Memory B cell (primary cell): ENCODE measurements around the gene PTPRK.

Experiments
- ATAC-seq: fragments of 150-1000 bp; cut with Tn5 transposase; 2 replicates; pipeline ENCODE4 v1.10.0; 2021; ENCODE audit warnings: low read depth, mild to moderate bottlenecking, moderate library complexity
- DNase-seq, 2 donors: peaks; one replicate each; pipeline ENCODE4 v3.0.0; 2022; ENCODE audit warnings: low spot score in 2 of 2
- H3K27ac Mint-ChIP-seq: one replicate; pipeline ENCODE4 v1.8.0; 2022; ENCODE audit warnings: mild to moderate bottlenecking, moderate library complexity, mixed read lengths
- H3K27me3 Mint-ChIP-seq: one replicate; pipeline ENCODE4 v1.8.0; 2022; ENCODE audit warnings: mixed read lengths
- H3K36me3 Mint-ChIP-seq: one replicate; pipeline ENCODE4 v1.8.0; 2022; ENCODE audit warnings: mild to moderate bottlenecking, mixed read lengths
- H3K4me1 Mint-ChIP-seq: one replicate; pipeline ENCODE4 v1.8.0; 2022; ENCODE audit warnings: mixed read lengths
- H3K4me3 Mint-ChIP-seq: one replicate; pipeline ENCODE4 v1.8.0; 2022; ENCODE audit warnings: mild to moderate bottlenecking, moderate library complexity, mixed read lengths
- H3K9me3 Mint-ChIP-seq: one replicate; pipeline ENCODE4 v1.8.0; 2022; ENCODE audit warnings: mixed read lengths

PTPRK gene

DNA sequence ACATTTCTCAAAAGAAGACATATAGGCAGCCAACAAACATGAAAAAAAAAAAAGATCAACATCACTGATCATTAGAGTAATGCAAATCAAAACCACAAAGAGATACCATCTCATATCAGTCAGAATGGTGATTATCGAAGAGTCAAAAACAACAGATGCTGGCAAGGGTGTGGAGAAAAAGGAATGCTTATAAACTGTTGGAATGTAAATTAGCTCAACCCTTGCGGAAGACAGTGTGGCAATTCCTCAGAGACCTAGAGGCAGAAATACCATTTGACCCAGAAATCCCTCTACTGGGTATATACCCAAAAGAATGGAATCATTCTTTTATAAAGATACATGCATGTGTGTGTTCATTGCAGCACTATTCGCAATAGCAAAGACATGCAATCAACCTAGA, 315.8 kb downstream of the PTPRK start:
- Mint-ChIP-seq H3K4me3 (no peak overlapping the region), H3K9me3 (peaks cover 5% of the 10 kb centered on the region), H3K36me3 (peaks cover 6% of the 10 kb centered on the region), H3K4me1 (peaks cover 13% of the 10 kb centered on the region), H3K27ac (no peak overlapping the region), H3K27me3 (no peaks in the 10 kb centered on the region)
- no peak for DNase-seq
- ATAC-seq, result no peak

DNA sequence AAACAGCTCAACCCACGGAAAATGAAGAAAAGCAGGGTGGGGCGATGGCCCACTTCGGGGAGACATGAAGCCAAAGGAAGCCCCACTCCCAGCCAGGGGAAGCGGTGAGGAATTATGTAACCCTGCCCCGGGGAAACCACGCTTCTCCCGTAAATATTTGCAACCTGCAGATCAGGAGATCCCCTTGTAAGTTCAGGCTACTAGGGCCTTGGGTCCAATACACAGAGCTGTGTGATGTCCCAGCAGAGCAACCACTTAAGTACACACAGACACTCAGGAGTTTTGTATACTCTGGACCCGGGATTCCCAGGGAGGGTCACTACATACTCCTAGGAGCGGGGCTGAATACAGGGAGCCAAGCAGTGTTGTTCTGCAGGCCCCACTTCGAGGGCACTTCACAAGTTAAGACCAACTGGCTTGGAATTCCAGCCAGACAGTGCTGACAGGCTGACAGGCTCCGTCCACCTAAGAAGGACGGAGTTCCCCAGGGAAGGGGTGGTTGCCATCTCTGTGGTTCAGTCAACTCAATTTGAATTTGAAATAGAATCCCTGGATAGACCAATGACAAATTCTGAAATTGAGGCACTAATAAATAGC, 318.1 kb downstream of the PTPRK start:
- H3K4me1 Mint-ChIP-seq, result peaks cover 12% of the 10 kb centered on the region
- DNase-seq (no peak), ATAC-seq (no peak)
- no peak overlapping the region for H3K4me3 Mint-ChIP-seq
- H3K27me3 Mint-ChIP-seq, result no peaks in the 10 kb centered on the region
- no peak overlapping the region for H3K27ac Mint-ChIP-seq
- peaks cover 6% of the 10 kb centered on the region for H3K36me3 Mint-ChIP-seq
- peaks cover 5% of the 10 kb centered on the region for H3K9me3 Mint-ChIP-seq

GRCh38 chr6:128200789-128201188, 319.6 kb downstream of the PTPRK start:
- H3K27ac Mint-ChIP-seq, result no peak overlapping the region
- ATAC-seq, result no peak
- H3K27me3 Mint-ChIP-seq, result no peaks in the 10 kb centered on the region
- no peak overlapping the region for H3K4me3 Mint-ChIP-seq
- peaks cover 6% of the 10 kb centered on the region for H3K36me3 Mint-ChIP-seq
- H3K4me1 Mint-ChIP-seq, result peaks cover 12% of the 10 kb centered on the region
- peaks cover 5% of the 10 kb centered on the region for H3K9me3 Mint-ChIP-seq
- DNase-seq, result no peak

DNA sequence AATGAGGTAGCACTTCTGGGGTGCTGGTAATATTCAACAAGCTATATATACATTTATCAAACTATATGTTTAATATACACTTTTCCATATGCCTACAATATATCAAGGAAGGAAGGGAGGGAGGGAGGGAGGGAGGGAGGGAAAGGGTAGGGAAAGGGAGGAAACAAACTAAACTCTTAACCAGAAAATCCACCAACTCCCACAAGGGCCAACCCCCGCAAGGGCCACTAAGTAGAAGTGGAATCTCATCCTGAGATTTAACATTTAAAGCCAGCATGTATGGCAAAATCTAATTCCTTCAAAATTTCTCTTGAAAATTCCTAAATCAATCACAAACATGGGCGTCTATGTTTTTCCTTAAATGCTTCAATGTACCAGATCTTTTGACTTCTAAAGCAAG, 320.9 kb downstream of the PTPRK start:
- Mint-ChIP-seq H3K27ac (no peak overlapping the region), H3K4me1 (peaks cover 6% of the 10 kb centered on the region), H3K4me3 (no peak overlapping the region), H3K9me3 (peaks cover 1% of the 10 kb centered on the region), H3K36me3 (no peaks in the 10 kb centered on the region), H3K27me3 (no peaks in the 10 kb centered on the region)
- no peak for DNase-seq
- no peak for ATAC-seq

GRCh38 chr6:128192972-128193371, 327.4 kb downstream of the PTPRK start:
- DNase-seq, result no peak
- Mint-ChIP-seq H3K4me1 (peaks cover 3% of the 10 kb centered on the region), H3K9me3 (peaks cover 2% of the 10 kb centered on the region), H3K27ac (no peak overlapping the region), H3K27me3 (no peaks in the 10 kb centered on the region), H3K4me3 (no peak overlapping the region), H3K36me3 (peaks cover 2% of the 10 kb centered on the region)
- ATAC-seq, result no peak

- H3K9me3 Mint-ChIP-seq, result peaks cover 2% of the 10 kb centered on the region
- ATAC-seq (no peak), DNase-seq (no peak)
- no peak overlapping the region for H3K4me3 Mint-ChIP-seq
- peak overlapping the region; percentile 58 for H3K27ac Mint-ChIP-seq
- H3K36me3 Mint-ChIP-seq, result peaks cover 5% of the 10 kb centered on the region
- no peaks in the 10 kb centered on the region for H3K27me3 Mint-ChIP-seq
- peaks cover 3% of the 10 kb centered on the region for H3K4me1 Mint-ChIP-seq
Measured at GRCh38 chr6:128188678-128189077, 331.7 kb downstream of the PTPRK start.

DNA sequence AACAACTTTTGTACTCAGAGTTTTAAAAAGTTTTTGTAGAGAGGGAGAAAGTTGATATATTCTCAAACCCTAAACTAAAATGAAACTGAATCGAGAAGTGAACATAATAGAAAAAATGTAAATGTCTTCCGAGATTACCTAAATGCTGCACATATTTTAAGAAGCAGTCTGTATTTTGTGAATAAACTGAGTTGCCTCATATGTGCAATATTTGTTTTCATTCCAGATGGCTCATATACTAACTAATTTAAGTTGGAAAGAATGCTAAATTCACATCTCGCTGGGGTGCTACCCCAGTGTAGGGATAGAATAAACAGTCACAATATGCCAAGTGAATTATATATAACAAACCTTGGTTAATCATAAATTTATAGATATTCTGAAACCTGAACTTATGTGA, 333.7 kb downstream of the PTPRK start:
- Mint-ChIP-seq H3K9me3 (peaks cover 2% of the 10 kb centered on the region), H3K36me3 (peaks cover 5% of the 10 kb centered on the region)

DNA sequence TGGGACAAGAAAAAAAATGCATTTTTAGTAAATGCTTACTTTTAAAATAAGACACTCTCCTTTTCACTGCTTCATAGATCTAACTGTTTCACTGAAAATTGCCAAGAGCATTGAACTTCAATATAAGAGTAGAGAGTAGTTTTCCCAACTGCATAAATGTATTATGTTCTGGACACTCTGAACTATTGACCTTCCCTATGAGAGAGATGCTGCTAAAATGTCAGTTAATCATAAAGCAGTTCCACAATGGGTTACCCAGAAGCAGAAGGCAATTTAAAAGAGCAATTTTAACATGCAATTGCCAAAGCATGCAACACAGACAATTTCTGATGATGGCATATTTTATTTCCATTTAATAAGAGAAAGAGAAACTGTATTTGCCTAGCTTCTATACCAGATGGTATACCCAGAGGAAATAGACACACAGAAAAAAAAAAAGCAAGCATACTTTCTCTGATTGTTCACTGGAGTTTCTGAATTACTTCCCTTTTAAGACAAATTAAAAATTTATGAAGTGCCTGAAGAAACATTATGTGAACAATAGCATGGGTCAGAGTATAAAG, 340.4 kb downstream of the PTPRK start:
- DNase-seq, result no peak
- Mint-ChIP-seq H3K4me3 (no peak overlapping the region), H3K9me3 (no peaks in the 10 kb centered on the region), H3K27ac (no peak overlapping the region), H3K4me1 (no peaks in the 10 kb centered on the region), H3K36me3 (peaks cover 4% of the 10 kb centered on the region), H3K27me3 (no peaks in the 10 kb centered on the region)
- no peak for ATAC-seq

More for the DNA sequence above, 333.7 kb downstream of the PTPRK start:
- DNase-seq, result no peak
- Mint-ChIP-seq H3K4me3 (no peak overlapping the region), H3K27ac (no peak overlapping the region), H3K4me1 (peaks cover 3% of the 10 kb centered on the region), H3K27me3 (no peaks in the 10 kb centered on the region)
- no peak for ATAC-seq

DNA sequence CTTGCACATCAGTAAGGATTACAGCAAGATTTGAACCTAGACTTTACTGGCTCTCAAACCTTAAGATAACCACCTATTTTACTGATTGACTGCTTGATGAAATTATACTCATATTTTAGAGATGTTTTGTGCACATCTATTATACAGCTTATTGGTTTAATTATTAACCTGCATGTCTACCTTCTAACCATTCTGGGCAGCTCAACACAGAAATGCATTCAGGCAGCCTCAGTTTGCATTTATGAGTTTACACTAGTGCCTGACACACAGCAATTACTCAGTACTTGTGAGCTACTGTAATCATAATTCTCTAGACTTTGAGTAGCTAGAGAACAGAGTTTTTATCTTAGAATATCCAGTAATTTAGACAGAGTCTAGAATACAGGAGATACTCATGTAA, 345.7 kb downstream of the PTPRK start:
- DNase-seq (no peak), ATAC-seq (no peak)
- Mint-ChIP-seq H3K27me3 (no peaks in the 10 kb centered on the region), H3K4me1 (peaks cover 2% of the 10 kb centered on the region), H3K4me3 (no peak overlapping the region), H3K9me3 (no peaks in the 10 kb centered on the region), H3K27ac (no peak overlapping the region), H3K36me3 (no peaks in the 10 kb centered on the region)

DNA sequence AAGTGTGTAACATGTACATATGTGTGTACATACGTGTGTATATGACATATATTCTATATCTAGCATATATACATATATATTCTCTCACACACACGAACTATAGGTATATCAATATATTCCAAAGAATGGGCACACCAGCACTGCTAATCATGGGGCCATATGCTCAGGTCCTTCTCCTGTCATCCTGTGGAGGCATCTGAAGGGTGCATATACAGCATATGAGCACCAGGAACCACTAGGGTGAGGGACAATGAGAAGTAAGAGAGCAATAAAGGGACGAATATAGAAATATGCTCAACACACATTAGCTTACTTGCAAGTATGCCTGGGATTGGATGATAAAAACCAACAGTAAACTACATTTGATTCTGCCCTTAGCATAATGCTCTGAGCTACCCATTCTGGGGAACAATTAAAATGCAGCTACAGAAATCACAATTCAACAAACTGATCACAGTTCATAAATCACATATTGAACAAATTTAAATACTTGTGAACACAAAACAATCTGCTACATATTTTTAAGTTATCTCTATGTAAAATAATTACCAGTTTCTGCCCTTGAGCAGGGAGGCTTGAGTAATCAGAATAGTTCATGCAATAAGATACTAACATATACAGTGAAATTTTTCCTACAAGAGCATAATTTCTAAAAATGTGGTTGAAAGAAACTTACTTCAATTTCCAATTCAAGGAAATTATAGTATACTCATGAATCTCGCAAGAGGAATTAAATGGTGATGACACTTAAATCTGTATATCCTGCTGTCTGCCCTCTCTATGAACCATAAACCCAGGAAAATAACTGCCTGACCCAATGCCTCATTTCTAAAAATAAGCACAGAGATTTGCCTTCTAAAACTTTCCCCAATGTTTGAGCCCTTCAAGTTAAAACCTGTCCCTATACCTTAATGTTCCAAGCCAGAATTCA, 347.4 kb downstream of the PTPRK start:
- no peaks in the 10 kb centered on the region for H3K27me3 Mint-ChIP-seq

GRCh38 chr6:128172081-128172480, 348.3 kb downstream of the PTPRK start:
- peaks cover 4% of the 10 kb centered on the region for H3K4me1 Mint-ChIP-seq
- DNase-seq, result no peak
- no peaks in the 10 kb centered on the region for H3K27me3 Mint-ChIP-seq
- no peak overlapping the region for H3K4me3 Mint-ChIP-seq
- peaks cover 1% of the 10 kb centered on the region for H3K36me3 Mint-ChIP-seq
- ATAC-seq, result no peak
- H3K27ac Mint-ChIP-seq, result no peak overlapping the region
- H3K9me3 Mint-ChIP-seq, result no peaks in the 10 kb centered on the region

More for the DNA sequence above, 347.4 kb downstream of the PTPRK start:
- Mint-ChIP-seq H3K9me3 (no peaks in the 10 kb centered on the region), H3K4me3 (no peak overlapping the region), H3K27ac (no peak overlapping the region), H3K4me1 (peaks cover 4% of the 10 kb centered on the region), H3K36me3 (peaks cover 1% of the 10 kb centered on the region)
- ATAC-seq, result no peak
- DNase-seq, result no peak

DNA sequence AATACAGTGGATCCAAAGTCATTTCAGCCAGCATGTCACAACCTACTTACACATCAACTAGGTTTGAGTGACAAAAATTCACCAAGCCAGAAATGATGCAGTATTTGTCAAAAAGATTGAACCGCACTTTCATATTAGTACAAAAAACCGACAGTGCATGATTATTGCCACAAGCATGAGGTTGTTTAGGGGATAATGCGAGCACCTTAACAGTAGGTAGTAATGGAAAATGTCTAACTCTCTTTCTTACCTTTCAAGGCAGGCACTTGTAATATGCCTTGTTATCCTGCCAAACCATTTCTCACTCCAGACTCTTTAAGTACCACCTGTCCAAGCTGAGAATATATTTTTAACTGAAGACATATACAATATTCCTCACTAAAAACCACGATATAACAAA, 349.2 kb downstream of the PTPRK start:
- no peaks in the 10 kb centered on the region for H3K9me3 Mint-ChIP-seq
- DNase-seq (no peak), ATAC-seq (no peak)
- H3K27me3 Mint-ChIP-seq, result no peaks in the 10 kb centered on the region
- H3K4me1 Mint-ChIP-seq, result peaks cover 4% of the 10 kb centered on the region
- peaks cover 1% of the 10 kb centered on the region for H3K36me3 Mint-ChIP-seq
- H3K4me3 Mint-ChIP-seq, result no peak overlapping the region
- H3K27ac Mint-ChIP-seq, result no peak overlapping the region

DNA sequence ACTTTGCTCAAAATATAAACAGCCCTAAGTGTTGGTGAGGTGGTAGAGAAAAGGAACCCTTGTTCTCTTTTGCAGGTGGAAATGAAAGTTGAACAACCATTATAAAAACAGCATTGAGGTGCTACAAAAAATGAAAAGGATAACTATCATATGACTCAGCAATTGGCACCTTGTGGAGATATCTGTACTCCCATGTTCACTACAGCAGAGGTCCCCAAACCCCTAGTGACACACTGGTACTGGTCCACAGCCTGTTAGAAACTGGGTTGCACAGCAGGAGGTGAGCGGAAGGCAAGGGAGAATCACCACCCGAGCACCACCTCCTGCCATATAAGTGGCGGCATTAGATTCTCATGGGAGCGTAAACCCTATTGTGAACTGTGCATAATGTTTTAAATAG, 352.2 kb downstream of the PTPRK start:
- Mint-ChIP-seq H3K27ac (no peak overlapping the region), H3K9me3 (no peaks in the 10 kb centered on the region), H3K36me3 (peaks cover 1% of the 10 kb centered on the region), H3K4me3 (no peak overlapping the region), H3K4me1 (peaks cover 4% of the 10 kb centered on the region), H3K27me3 (no peaks in the 10 kb centered on the region)
- no peak for ATAC-seq
- DNase-seq, result no peak

- Mint-ChIP-seq H3K4me3 (no peak overlapping the region), H3K9me3 (no peaks in the 10 kb centered on the region), H3K27ac (no peak overlapping the region), H3K4me1 (peaks cover 4% of the 10 kb centered on the region), H3K36me3 (peaks cover 1% of the 10 kb centered on the region), H3K27me3 (no peaks in the 10 kb centered on the region)
- no peak for ATAC-seq
- no peak for DNase-seq
Measured at GRCh38 chr6:128167552-128167951, 352.8 kb downstream of the PTPRK start.
